Tibial nerve (tissue), 4 donors: Measurements from ENCODE around the gene WRAP73. TPM values are rescaled to one million over a fixed set of nuclear protein-coding genes. Genes with fewer than 3 reads are reported as not detected.

Experiments
- DNase-seq, 2 donors: peaks; one replicate each; pipeline ENCODE4 v3.0.0-alpha.2; 2019; ENCODE audit warnings: low spot score in 2 of 2
- H3K27ac ChIP-seq, 4 donors: fragments of 200-600 bp; sonication (generic) in 3 of 4; one replicate each; pipeline ENCODE4 v1.5.1; 2017 to 2019; ENCODE audit warnings: mild to moderate bottlenecking in 1 of 4
- H3K27me3 ChIP-seq, 2 donors: fragments of 200-600 bp; sonication (generic) in 1 of 2; one replicate each; pipeline versions ENCODE4 v1.5.1 to v1.6.0; 2017 to 2019
- H3K36me3 ChIP-seq, 3 donors: fragments of 200-600 bp; sonication (generic); one replicate each; pipeline ENCODE4 v1.5.1; 2018 to 2019
- H3K4me1 ChIP-seq, 4 donors: fragments of 200-600 bp; sonication (generic) in 3 of 4; one replicate each; pipeline ENCODE4 v1.5.1; 2017 to 2019
- H3K4me3 ChIP-seq, 4 donors: fragments of 200-600 bp; sonication (generic) in 3 of 4; one replicate each; pipeline ENCODE4 v1.5.1; 2017 to 2019; ENCODE audit warnings: mild to moderate bottlenecking in 1 of 4, moderate library complexity in 1 of 4
- H3K9me3 ChIP-seq, 4 donors: fragments of 200-600 bp; sonication (generic) in 3 of 4; one replicate each; pipeline ENCODE4 v1.5.1; 2017 to 2019
- EP300 ChIP-seq, 2 donors: sonication (generic); formaldehyde crosslinking; IDR thresholded peaks; one replicate each; pipeline ENCODE4 v1.6.1; 2017; ENCODE audit warnings: antibody characterized with exemption in 2 of 2, mild to moderate bottlenecking in 1 of 2
- POLR2A ChIP-seq, 2 donors: fragments of 450-650 bp; IDR thresholded peaks; one replicate each; pipeline ENCODE4 v1.6.1; 2017; ENCODE audit warnings: antibody characterized with exemption in 2 of 2, mild to moderate bottlenecking in 2 of 2, moderate library complexity in 2 of 2
- WGBS, 2 donors: methylation state at CpG; one replicate each; pipeline ENCODE4 v1.1.5; 2018; 5-methylcytosine and 5-hydroxymethylcytosine counted together
- total RNA-seq, 4 donors: library from RNA; depleted of rRNA; stranded (reverse); fragments of >200 nt; gene quantifications; one replicate each; pipeline ENCODE4 v1.1.0, GENCODE V29; 2016
- TF ChIP-seq, protein P1 (sequence below), 5 experiments: fragments of 200-600 bp in 3 of 5; fragments of 450-650 bp in 2 of 5; sonication (generic) in 3 of 5; IDR thresholded peaks; one replicate each; pipeline ENCODE4 v1.5.1; 2016 to 2019; ENCODE audit warnings: antibody characterized with exemption in 5 of 5, mild to moderate bottlenecking in 3 of 5, moderate library complexity in 2 of 5

Gene WRAP73
- total RNA-seq, 4 donors from 2014 or later = 11.1 to 17.1 (median 12.9) TPM

DNA sequence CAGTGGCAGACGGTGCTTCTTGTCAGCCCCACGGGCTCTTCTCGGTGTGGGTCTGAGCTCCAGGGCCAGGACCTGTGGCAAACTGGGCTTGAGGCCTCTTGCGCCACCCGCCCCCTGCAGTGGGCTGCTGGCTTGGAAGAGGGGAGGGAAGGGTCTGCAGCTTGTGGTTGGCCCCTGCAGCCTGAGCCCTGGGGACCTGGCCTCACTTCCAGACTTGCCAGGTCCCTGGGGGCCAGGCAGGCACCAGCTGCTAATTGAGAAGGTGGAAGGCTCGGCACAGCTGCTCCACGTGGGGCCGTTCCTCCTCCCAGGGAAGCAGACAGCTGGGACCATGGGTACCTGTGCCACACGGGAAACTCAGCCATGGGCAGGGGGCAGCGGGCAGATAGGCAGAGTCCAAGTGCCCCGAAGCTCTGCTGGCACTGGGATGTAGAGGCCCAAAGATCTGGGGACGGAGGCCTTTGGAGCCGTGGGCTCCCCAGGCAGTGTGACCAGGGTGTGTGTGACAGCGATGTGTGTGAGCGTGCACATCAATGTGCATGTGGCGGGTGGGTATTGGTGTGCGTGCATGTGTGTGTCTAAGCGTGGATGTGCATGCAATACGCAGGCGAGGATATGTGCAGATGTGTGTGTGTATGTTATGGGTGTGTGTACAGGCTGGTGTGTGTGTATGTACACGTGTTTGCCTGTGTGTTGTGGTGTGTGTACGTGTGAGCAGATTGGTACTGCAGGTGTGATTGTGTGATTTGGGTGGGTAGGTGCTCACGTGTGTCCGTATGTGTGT, 41.7 kb upstream of the WRAP73 start:
- no peaks in the 10 kb centered on the region for H3K36me3 ChIP-seq
- H3K4me3 ChIP-seq = no peak overlapping the region
- peaks cover 0 to 32% of the 10 kb centered on the region in 2 donors for H3K27me3 ChIP-seq
- H3K27ac ChIP-seq = no peak overlapping the region
- DNase-seq = no peak
- peaks cover 0 to 8% (median 0%) of the 10 kb centered on the region in 4 donors for H3K4me1 ChIP-seq
- TF ChIP-seq EP300 (IDR thresholded peaks at IDR 0.05) = no peak
- TF ChIP-seq, protein P1, sequence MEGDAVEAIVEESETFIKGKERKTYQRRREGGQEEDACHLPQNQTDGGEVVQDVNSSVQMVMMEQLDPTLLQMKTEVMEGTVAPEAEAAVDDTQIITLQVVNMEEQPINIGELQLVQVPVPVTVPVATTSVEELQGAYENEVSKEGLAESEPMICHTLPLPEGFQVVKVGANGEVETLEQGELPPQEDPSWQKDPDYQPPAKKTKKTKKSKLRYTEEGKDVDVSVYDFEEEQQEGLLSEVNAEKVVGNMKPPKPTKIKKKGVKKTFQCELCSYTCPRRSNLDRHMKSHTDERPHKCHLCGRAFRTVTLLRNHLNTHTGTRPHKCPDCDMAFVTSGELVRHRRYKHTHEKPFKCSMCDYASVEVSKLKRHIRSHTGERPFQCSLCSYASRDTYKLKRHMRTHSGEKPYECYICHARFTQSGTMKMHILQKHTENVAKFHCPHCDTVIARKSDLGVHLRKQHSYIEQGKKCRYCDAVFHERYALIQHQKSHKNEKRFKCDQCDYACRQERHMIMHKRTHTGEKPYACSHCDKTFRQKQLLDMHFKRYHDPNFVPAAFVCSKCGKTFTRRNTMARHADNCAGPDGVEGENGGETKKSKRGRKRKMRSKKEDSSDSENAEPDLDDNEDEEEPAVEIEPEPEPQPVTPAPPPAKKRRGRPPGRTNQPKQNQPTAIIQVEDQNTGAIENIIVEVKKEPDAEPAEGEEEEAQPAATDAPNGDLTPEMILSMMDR (IDR thresholded peaks at IDR 0.05) = no peak
- no peaks in the 10 kb centered on the region for H3K9me3 ChIP-seq
- WGBS, 2 donors = 89% methylated on average over 20 to 22 of the region's 24 CpGs

DNA sequence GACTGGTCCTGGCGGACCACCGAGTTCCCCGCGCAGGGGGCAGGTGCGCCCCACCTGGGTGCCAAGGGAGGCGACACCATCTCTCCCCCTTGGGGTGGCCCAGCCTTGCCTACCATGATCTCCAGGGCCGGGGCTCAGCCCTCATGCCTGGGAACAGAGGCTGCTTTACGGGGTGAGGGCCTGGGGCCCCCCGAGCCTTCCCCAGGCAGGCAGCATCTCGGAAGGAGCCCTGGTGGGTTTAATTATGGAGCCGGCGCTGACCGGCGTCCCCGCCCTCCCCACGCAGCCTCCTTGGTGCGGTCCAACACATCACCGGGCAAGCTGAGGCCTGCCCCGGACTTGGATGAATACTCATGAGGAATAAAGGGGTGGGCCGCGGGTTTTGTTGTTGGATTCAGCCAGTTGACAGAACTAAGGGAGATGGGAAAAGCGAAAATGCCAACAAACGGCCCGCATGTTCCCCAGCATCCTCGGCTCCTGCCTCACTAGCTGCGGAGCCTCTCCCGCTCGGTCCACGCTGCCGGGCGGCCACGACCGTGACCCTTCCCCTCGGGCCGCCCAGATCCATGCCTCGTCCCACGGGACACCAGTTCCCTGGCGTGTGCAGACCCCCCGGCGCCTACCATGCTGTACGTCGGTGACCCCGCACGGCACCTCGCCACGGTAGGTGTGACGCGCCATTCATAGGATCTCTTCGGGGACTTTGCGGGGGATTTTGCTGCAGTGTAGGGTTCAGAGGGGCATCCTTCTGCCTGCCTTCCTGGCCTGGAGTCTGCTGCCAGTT, 40.6 kb upstream of the WRAP73 start:
- Histone ChIP-seq H3K27ac (no peak overlapping the region), H3K36me3 (no peaks in the 10 kb centered on the region), H3K4me3 (no peak overlapping the region), H3K4me1 (peaks cover 0 to 2% (median 0%) of the 10 kb centered on the region in 4 donors), H3K27me3 (peaks cover 0 to 25% of the 10 kb centered on the region in 2 donors), H3K9me3 (no peaks in the 10 kb centered on the region)
- WGBS, 2 donors = 89 to 93% methylated on average over 50 of the region's 50 CpGs
- DNase-seq = no peak
- TF ChIP-seq EP300 (IDR thresholded peaks at IDR 0.05) = no peak
- TF ChIP-seq, protein P1 (IDR thresholded peaks at IDR 0.05) = no peak
- no peak for TF ChIP-seq POLR2A (IDR thresholded peaks at IDR 0.05)

DNA sequence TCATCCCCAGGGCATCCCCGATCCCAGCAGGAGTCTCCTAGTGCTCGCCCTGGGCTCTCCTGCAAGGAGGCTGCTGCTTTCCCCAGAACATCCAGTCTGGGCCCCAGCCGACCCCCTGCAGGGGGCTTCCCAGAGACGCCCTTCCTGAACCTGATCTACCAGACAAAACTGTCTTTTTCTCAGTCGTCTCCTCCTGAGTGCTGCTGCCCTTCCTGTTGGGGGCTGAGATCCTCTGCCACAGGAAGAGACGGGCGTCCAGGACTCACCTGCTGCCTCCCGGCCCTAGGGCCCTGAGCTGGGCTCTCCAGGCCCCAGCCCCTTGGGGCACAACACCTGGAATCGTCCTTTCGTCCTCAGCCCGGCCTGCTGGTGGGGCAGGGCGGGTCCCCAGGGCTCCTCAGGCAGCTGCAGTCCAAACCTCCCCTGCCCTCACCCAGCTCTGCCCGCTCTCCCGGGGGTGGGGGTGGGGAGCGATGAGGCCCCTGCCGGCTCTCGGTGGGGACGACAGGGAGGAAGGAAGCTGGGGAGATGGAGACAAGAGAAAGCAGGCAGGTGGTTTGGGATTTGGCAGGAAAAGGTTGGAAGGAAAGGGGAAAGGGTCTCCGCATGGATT, 39.3 kb upstream of the WRAP73 start:
- Histone ChIP-seq H3K27ac (no peak overlapping the region), H3K36me3 (no peaks in the 10 kb centered on the region), H3K9me3 (no peaks in the 10 kb centered on the region), H3K4me3 (no peak overlapping the region), H3K4me1 (peaks cover 0 to under 1% (median 0%) of the 10 kb centered on the region in 4 donors), H3K27me3 (peaks cover 0 to 32% of the 10 kb centered on the region in 2 donors)
- WGBS, 2 donors = 59 to 64% methylated on average over 12 to 19 of the region's 19 CpGs
- DNase-seq = no peak
- TF ChIP-seq, protein P1 (IDR thresholded peaks at IDR 0.05) = no peak

DNA sequence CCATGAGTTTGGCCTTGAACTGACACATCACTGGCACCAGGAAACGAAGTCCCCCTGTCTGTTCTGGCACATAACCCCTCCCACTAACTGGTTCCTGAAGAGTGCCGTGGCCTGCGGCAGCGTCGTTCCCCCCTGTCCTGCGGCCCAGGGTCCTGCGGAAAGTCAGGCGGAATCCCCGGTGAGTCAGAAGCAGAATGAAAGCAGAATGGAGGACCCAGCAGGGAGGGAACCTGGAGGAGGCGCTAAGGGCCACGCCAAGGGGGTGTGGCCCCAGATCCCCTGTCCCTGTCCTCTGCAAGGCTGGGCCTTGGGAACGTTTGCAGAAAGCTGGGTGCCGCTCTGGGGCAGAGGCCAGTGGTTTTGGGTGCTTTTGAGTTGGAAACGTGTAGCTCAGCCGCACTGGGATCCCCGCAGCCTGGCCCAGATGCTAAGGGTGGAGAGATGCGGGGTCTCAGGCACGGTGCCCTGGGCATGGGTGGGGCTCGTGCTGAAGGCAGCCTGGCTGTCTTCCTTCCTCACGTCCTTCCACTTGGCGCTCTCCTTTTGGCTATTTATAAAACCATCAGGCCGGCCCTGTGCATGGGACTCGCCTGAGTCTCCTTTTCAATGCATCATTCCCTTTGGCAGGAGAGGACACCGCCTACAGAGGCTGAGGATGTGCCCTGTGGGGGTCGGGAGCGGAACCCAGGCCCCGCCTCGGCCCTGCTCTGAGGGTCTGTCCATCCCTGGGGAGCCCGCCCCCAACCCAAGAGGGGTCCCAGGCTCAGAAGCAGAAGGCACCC, 38.6 kb upstream of the WRAP73 start:
- no peaks in the 10 kb centered on the region for H3K36me3 ChIP-seq
- no peak for DNase-seq
- 55 to 67% methylated on average over 24 to 29 of the region's 29 CpGs for WGBS, 2 donors
- TF ChIP-seq, protein P1 (IDR thresholded peaks at IDR 0.05) = no peak
- TF ChIP-seq EP300 (IDR thresholded peaks at IDR 0.05) = no peak
- no peak for TF ChIP-seq POLR2A (IDR thresholded peaks at IDR 0.05)
- H3K4me3 ChIP-seq = no peak overlapping the region
- peaks cover 0 to 5% (median 0%) of the 10 kb centered on the region in 4 donors for H3K4me1 ChIP-seq
- H3K27me3 ChIP-seq = peaks cover 0 to 39% of the 10 kb centered on the region in 2 donors
- H3K27ac ChIP-seq = no peak overlapping the region
- H3K9me3 ChIP-seq = no peaks in the 10 kb centered on the region
